Muscle of arm (tissue), 12 donors: ENCODE measurements around the gene VDAC2. TPM values are rescaled to one million over a fixed set of nuclear protein-coding genes. Genes with fewer than 3 reads are reported as not detected.

ENCODE experiments used
- DNase-seq: peaks from one replicate; pipeline ENCODE4 v3.0.0-alpha.2; 2013
- polyA plus RNA-seq, 12 donors: library from polyadenylated mRNA; unstranded; fragments of 120-200 nt; gene quantifications; one replicate each; pipeline ENCODE4 v1.2.1, GENCODE V29; 2013; ENCODE audit not compliant: insufficient read length in 12 of 12

VDAC2 gene
- polyA plus RNA-seq, 12 donors, result 131 to 365 (median 315) TPM; not detected in 1

GRCh38 chr10:75226656-75227055 is 16.1 kb downstream of the VDAC2 start:
- no peak for DNase-seq

- DNase-seq, result no peak
These were observed 17.7 kb downstream of the VDAC2 start for GRCh38 chr10:75228278-75228677.

- no peak for DNase-seq
These were observed 18.2 kb downstream of the VDAC2 start for GRCh38 chr10:75228834-75229233.

GRCh38 chr10:75229971-75230370 is 19.4 kb downstream of the VDAC2 start:
- no peak for DNase-seq

GRCh38 chr10:75230600-75231038 is 20.0 kb downstream of the VDAC2 start:
- peak; percentile 83 for DNase-seq

- no peak for DNase-seq
These were observed 21.3 kb downstream of the VDAC2 start for GRCh38 chr10:75231672-75232581.

- DNase-seq, result no peak
These were observed 22.9 kb downstream of the VDAC2 start for GRCh38 chr10:75233444-75234016.

GRCh38 chr10:75234017-75234682 is 23.6 kb downstream of the VDAC2 start:
- peak; percentile 61 for DNase-seq

- no peak for DNase-seq
These were observed 24.2 kb downstream of the VDAC2 start for GRCh38 chr10:75234683-75235374.

GRCh38 chr10:75235375-75236177 is 25.0 kb downstream of the VDAC2 start, which contains the start of gene COMTD1:
Gene COMTD1, minus strand, starts transcription at chr10:75235957. Its CDS starts 29 bp downstream, at chr10:75235928.
- peak; percentile 86 for DNase-seq

- DNase-seq, result no peak
These were observed 25.7 kb downstream of the VDAC2 start for GRCh38 chr10:75236178-75236825.

GRCh38 chr10:75238182-75239095 is 27.8 kb downstream of the VDAC2 start:
- no peak for DNase-seq

GRCh38 chr10:75239096-75239790 is 28.6 kb downstream of the VDAC2 start:
- no peak for DNase-seq

GRCh38 chr10:75240329-75241076 is 29.9 kb downstream of the VDAC2 start:
- no peak for DNase-seq

GRCh38 chr10:75243426-75243825 is 32.8 kb downstream of the VDAC2 start:
- DNase-seq, result no peak

GRCh38 chr10:75244487-75245353 is 34.1 kb downstream of the VDAC2 start:
- DNase-seq, result no peak
